AG10803 (cell line): ENCODE measurements around the gene HMGA1.
"Not testable (repeated sequence)": the region's sequence is repeated elsewhere in the genome, so short reads cannot be mapped to it uniquely, and the experiment has no call there.

Experiments used
- DNase-seq: peaks from one replicate; pipeline ENCODE4 v3.0.0; 2010; ENCODE audit warnings: low read depth
- H3K4me3 ChIP-seq: 2 replicates; pipeline ENCODE4 v1.5.1; 2011; ENCODE audit warnings: mild to moderate bottlenecking, low read length, control low read depth
- CTCF ChIP-seq: conservative IDR thresholded peaks from 2 replicates; pipeline ENCODE4 v1.5.1; 2011; ENCODE audit warnings: mild to moderate bottlenecking, low read length, control low read depth, inconsistent platforms

Gene HMGA1

GRCh38 chr6:34240329-34241248 lies 3.9 kb downstream of the HMGA1 start:
- TF ChIP-seq CTCF = no peak
- no peak overlapping the region for H3K4me3 ChIP-seq
- DNase-seq = no peak

- H3K4me3 ChIP-seq = no peak overlapping the region
- no peak for TF ChIP-seq CTCF
- DNase-seq = no peak
Measured at GRCh38 chr6:34241351-34242215, 4.9 kb downstream of the HMGA1 start.

- TF ChIP-seq CTCF = no peak
- no peak overlapping the region for H3K4me3 ChIP-seq
- no peak for DNase-seq
Measured at GRCh38 chr6:34242252-34243130, 5.8 kb downstream of the HMGA1 start.

GRCh38 chr6:34243131-34243771 lies 6.6 kb downstream of the HMGA1 start:
- no peak overlapping the region for H3K4me3 ChIP-seq
- no peak for DNase-seq
- TF ChIP-seq CTCF = no peak

- peak overlapping the region; percentile 24 for H3K4me3 ChIP-seq
- TF ChIP-seq CTCF = peak; percentile 54
- DNase-seq = peak; percentile 85
Measured at GRCh38 chr6:34243901-34244884, 7.5 kb downstream of the HMGA1 start.

GRCh38 chr6:34245032-34245760 lies 8.5 kb downstream of the HMGA1 start:
- not testable (repeated sequence) for DNase-seq, H3K4me3 ChIP-seq

- not testable (repeated sequence) for DNase-seq
Measured at GRCh38 chr6:34245761-34246140, 9.1 kb downstream of the HMGA1 start.

More at GRCh38 chr6:34245761-34246140, 9.1 kb downstream of the HMGA1 start:
- H3K4me3 ChIP-seq = not testable (repeated sequence)
